Muscle of leg (tissue), 11 donors: ENCODE data around the gene STAMBPL1. TPM values are rescaled to one million over a fixed set of nuclear protein-coding genes. Genes with fewer than 3 reads are reported as not detected.
"Not testable (repeated sequence)": the region's sequence is repeated elsewhere in the genome, so short reads cannot be mapped to it uniquely, and the experiment has no call there.

Source experiments
- DNase-seq: peaks from one replicate; pipeline ENCODE4 v3.0.0; 2013
- H3K27ac ChIP-seq: one replicate; pipeline ENCODE4 v1.5.1; 2013; ENCODE audit warnings: mild to moderate bottlenecking, low read length, control low read depth
- H3K27me3 ChIP-seq: one replicate; pipeline ENCODE4 v1.6.1; 2013; ENCODE audit warnings: low read length; ENCODE audit not compliant: control insufficient read depth, insufficient read depth
- H3K36me3 ChIP-seq: one replicate; pipeline ENCODE4 v1.6.1; 2013; ENCODE audit warnings: low read length; ENCODE audit not compliant: control insufficient read depth, insufficient read depth
- H3K4me1 ChIP-seq: one replicate; pipeline ENCODE4 v1.6.1; 2013; ENCODE audit warnings: low read length; ENCODE audit not compliant: control insufficient read depth, insufficient read depth
- H3K4me3 ChIP-seq: one replicate; pipeline ENCODE4 v1.5.1; 2013; ENCODE audit warnings: low read length, control low read depth
- H3K9me3 ChIP-seq: replicated peaks from 2 replicates; pipeline ENCODE4 v1.6.1; 2013; ENCODE audit warnings: low read depth, low read length; ENCODE audit not compliant: control insufficient read depth
- WGBS: methylation state at CpG from one replicate; pipeline ENCODE4 v1.1.5; 2013; ENCODE audit warnings: missing lambda C conversion rate; ENCODE audit not compliant: insufficient coverage; 5-methylcytosine and 5-hydroxymethylcytosine counted together
- polyA plus RNA-seq, 8 donors: library from polyadenylated mRNA; unstranded; fragments of 120-200 nt; gene quantifications; one replicate each; pipeline versions ENCODE4 v1.2.1 to v1.2.3, GENCODE V29; 2013; ENCODE audit warnings: inconsistent platforms in 1 of 8, low replicate concordance in 1 of 8; ENCODE audit not compliant: insufficient read length in 8 of 8, insufficient read depth in 1 of 8
- total RNA-seq: library from RNA; stranded (reverse); fragments of 120-200 nt; gene quantifications from one replicate; pipeline ENCODE4 v1.2.4, GENCODE V29; 2013

STAMBPL1 gene
- total and polyA plus RNA-seq, 9 donors = 5.2 to 10.3 (median 6.3) TPM

- Histone ChIP-seq H3K27me3 (peaks cover 2% of the 10 kb centered on the region), H3K9me3 (no peaks in the 10 kb centered on the region), H3K4me1 (peaks cover 3% of the 10 kb centered on the region), H3K36me3 (no peaks in the 10 kb centered on the region), H3K27ac (no peak overlapping the region), H3K4me3 (no peak overlapping the region)
- DNase-seq = no peak
Observed at GRCh38 chr10:88875081-88875480, 5.0 kb upstream of the STAMBPL1 start.

- Histone ChIP-seq H3K4me3 (no peak overlapping the region), H3K9me3 (no peaks in the 10 kb centered on the region), H3K27ac (no peak overlapping the region), H3K4me1 (peaks cover 3% of the 10 kb centered on the region), H3K36me3 (no peaks in the 10 kb centered on the region), H3K27me3 (peaks cover 2% of the 10 kb centered on the region)
- 88% methylated on average over 5 of the region's 6 CpGs for WGBS
- DNase-seq = no peak
Observed at GRCh38 chr10:88877298-88877697, 2.7 kb upstream of the STAMBPL1 start.

GRCh38 chr10:88880282-88881076 lies 434 bp downstream of the STAMBPL1 start:
- peak; percentile 92 for DNase-seq
- Histone ChIP-seq H3K27me3 (peaks cover 2% of the 10 kb centered on the region), H3K27ac (peak overlapping the region; percentile 96), H3K9me3 (no peaks in the 10 kb centered on the region), H3K4me1 (peaks cover 3% of the 10 kb centered on the region), H3K36me3 (no peaks in the 10 kb centered on the region), H3K4me3 (peak overlapping the region; percentile 91)
- WGBS = under 1% methylated on average over 83 of the region's 84 CpGs

- H3K4me3 ChIP-seq = peak overlapping the region; percentile 91
- 14% methylated on average over 1 of the region's 6 CpGs for WGBS
- peaks cover 2% of the 10 kb centered on the region for H3K27me3 ChIP-seq
- no peaks in the 10 kb centered on the region for H3K36me3 ChIP-seq
- H3K9me3 ChIP-seq = no peaks in the 10 kb centered on the region
- H3K27ac ChIP-seq = peak overlapping the region; percentile 96
- DNase-seq = peak; percentile 63
- H3K4me1 ChIP-seq = peaks cover 3% of the 10 kb centered on the region
Observed at GRCh38 chr10:88881320-88881719, 1.3 kb downstream of the STAMBPL1 start.

- Histone ChIP-seq H3K36me3 (no peaks in the 10 kb centered on the region), H3K27me3 (peaks cover 2% of the 10 kb centered on the region), H3K9me3 (no peaks in the 10 kb centered on the region), H3K4me3 (peak overlapping the region; percentile 91), H3K27ac (peak overlapping the region; percentile 96), H3K4me1 (peaks cover 3% of the 10 kb centered on the region)
- 60% methylated on average over 1 of the region's 5 CpGs for WGBS
- no peak for DNase-seq
Observed at GRCh38 chr10:88881922-88882645, 2.0 kb downstream of the STAMBPL1 start.

GRCh38 chr10:88882646-88883447 lies 2.8 kb downstream of the STAMBPL1 start:
- H3K4me3 ChIP-seq, H3K4me1 ChIP-seq, H3K27me3 ChIP-seq, H3K36me3 ChIP-seq, H3K9me3 ChIP-seq: not testable (repeated sequence)
- no CpG with 5 or more reads among the region's 8 CpGs for WGBS
- peak; percentile 63 for DNase-seq
- peak overlapping the region; percentile 96 for H3K27ac ChIP-seq

GRCh38 chr10:88883448-88883809 lies 3.4 kb downstream of the STAMBPL1 start:
- H3K4me3 ChIP-seq = no peak overlapping the region
- no peaks in the 10 kb centered on the region for H3K36me3 ChIP-seq
- 90% methylated on average over 2 of the region's 2 CpGs for WGBS
- no peak overlapping the region for H3K27ac ChIP-seq
- no peaks in the 10 kb centered on the region for H3K27me3 ChIP-seq
- H3K4me1 ChIP-seq = peaks cover 7% of the 10 kb centered on the region
- H3K9me3 ChIP-seq = no peaks in the 10 kb centered on the region
- DNase-seq = no peak

- Histone ChIP-seq H3K9me3 (no peaks in the 10 kb centered on the region), H3K4me1 (peaks cover 4% of the 10 kb centered on the region), H3K27ac (no peak overlapping the region), H3K27me3 (no peaks in the 10 kb centered on the region), H3K4me3 (no peak overlapping the region), H3K36me3 (no peaks in the 10 kb centered on the region)
- DNase-seq = no peak
Observed at GRCh38 chr10:88886557-88886956, 6.5 kb downstream of the STAMBPL1 start.

- Histone ChIP-seq H3K36me3 (no peaks in the 10 kb centered on the region), H3K4me3 (no peak overlapping the region), H3K4me1 (peaks cover 4% of the 10 kb centered on the region), H3K9me3 (no peaks in the 10 kb centered on the region), H3K27me3 (no peaks in the 10 kb centered on the region), H3K27ac (peak overlapping the region; percentile 78)
- DNase-seq = peak; percentile 88
Observed at GRCh38 chr10:88888810-88889445, 8.9 kb downstream of the STAMBPL1 start.
